ENCODE data around the gene B4GALT5. TPM values are rescaled to one million over a fixed set of nuclear protein-coding genes. Genes with fewer than 3 reads are reported as not detected.

The B4GALT5 gene, protein sequence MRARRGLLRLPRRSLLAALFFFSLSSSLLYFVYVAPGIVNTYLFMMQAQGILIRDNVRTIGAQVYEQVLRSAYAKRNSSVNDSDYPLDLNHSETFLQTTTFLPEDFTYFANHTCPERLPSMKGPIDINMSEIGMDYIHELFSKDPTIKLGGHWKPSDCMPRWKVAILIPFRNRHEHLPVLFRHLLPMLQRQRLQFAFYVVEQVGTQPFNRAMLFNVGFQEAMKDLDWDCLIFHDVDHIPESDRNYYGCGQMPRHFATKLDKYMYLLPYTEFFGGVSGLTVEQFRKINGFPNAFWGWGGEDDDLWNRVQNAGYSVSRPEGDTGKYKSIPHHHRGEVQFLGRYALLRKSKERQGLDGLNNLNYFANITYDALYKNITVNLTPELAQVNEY
- 19.3 and 20.2 TPM in 2 replicates for total RNA-seq

DNA sequence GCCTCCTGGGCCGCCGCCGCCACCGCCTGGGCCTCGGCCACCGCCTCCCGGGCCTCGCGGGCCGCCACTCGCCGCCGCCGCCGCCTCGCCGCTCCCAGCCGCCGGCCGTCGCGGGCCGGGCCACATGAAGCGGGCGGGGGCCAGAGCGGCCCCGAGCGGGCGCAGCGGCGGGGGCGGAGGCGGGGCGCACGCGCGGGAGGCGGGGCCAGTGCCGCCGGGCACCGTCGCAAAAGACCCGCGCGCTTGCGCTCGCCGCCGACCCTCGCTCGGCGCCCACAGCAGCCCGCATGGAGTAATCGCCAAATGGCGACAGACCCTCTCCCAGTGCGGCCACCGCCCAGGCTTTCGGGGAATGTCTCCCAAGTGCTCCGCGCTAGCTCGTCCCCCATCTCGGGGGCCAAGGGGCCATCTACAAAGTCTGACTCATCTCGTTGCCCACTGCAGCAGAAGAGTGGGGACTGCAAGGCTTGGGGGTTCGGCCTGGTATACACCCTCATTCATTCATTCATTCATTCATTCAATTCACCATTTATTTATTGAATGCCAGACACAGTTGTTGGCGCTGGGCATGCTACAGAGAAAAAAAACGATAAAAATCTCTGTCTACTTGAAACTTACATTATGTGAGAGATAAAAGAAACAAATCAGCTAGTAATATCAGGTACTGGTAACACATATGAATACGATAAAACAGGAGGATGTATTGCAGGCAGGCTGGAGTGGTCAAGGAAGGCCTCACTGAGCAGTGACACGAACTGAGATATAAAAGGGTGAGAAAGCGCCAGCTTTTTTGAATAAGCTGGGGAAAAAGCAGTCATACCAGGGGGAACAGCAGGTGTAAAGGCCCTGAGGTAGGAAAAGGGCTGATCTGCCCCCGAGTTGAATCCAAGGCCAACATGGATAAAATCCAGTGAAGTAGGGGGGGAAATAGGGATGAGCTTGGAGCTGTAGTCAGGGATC lies at the start of gene B4GALT5:
Gene B4GALT5, minus strand, starts transcription at position 126 of the 960 bp plus-strand sequence. CDS start 188 bp downstream, outside the sequence.

Small RNA genes lying within 50 kb of the gene (small RNA-seq; reads per million reads assigned to genes)
- gene RN7SL197P, result not detected
- not detected for gene SNRPFP1

Other genes starting within 250 kb of the B4GALT5 start
- 6.1 and 6.7 TPM in 2 replicates for gene KCNB1, start 231.2 kb downstream of the B4GALT5 start, total RNA-seq
- 40.6 and 42.8 TPM in 2 replicates for gene PTGIS, start 145.7 kb downstream of the B4GALT5 start, total RNA-seq
- gene SLC9A8, start 99.0 kb upstream of the B4GALT5 start, total RNA-seq, result 10.1 and 10.8 TPM in 2 replicates
- 3.1 and 3.5 TPM in 2 replicates for gene SPATA2, start 201.7 kb upstream of the B4GALT5 start, total RNA-seq
- gene RNF114, start 222.5 kb upstream of the B4GALT5 start, total RNA-seq, result 72.4 and 89.9 TPM in 2 replicates

All from articular chondrocyte of knee joint (primary cell).